Breast epithelium (tissue), 3 donors: ENCODE measurements around the gene ACTR3.

ENCODE experiments used
- CTCF ChIP-seq, 3 donors: fragments of 450-650 bp; IDR thresholded peaks; one replicate each; pipeline ENCODE4 v1.5.1; 2016 to 2017; ENCODE audit warnings: antibody characterized with exemption in 3 of 3, mild to moderate bottlenecking in 3 of 3, moderate library complexity in 3 of 3
- POLR2A ChIP-seq: fragments of 450-650 bp; IDR thresholded peaks from one replicate; pipeline ENCODE4 v1.6.1; 2016; ENCODE audit warnings: antibody characterized with exemption, mild to moderate bottlenecking, moderate library complexity
- POLR2AphosphoS5 ChIP-seq, 3 donors: sonication (generic); formaldehyde crosslinking; IDR thresholded peaks; one replicate each; pipeline ENCODE4 v1.6.1; 2017; ENCODE audit warnings: antibody characterized with exemption in 3 of 3

- TF ChIP-seq POLR2A (no peak), CTCF (IDR thresholded peaks at IDR 0.05) (no peak), POLR2AphosphoS5 (IDR thresholded peaks at IDR 0.05) (no peak)
These were observed 117.5 kb downstream of the ACTR3 start for GRCh38 chr2:114007436-114007835.
